Upper lobe of left lung (tissue), 6 donors: ENCODE results near the gene SIRPA. TPM values are rescaled to one million over a fixed set of nuclear protein-coding genes. Genes with fewer than 3 reads are reported as not detected.
A peak's percentile ranks its signal among the peaks of the same experiment; 100 is the strongest.

Source experiments
- ATAC-seq, 2 donors: fragments of 200-7000 bp; cut with Tn5 transposase; one replicate each; pipeline ENCODE4 v1.9.1; 2022; ENCODE audit warnings: mild to moderate bottlenecking in 2 of 2, moderate library complexity in 2 of 2; ENCODE audit not compliant: low FRiP score in 2 of 2
- DNase-seq, 2 donors: peaks; one replicate each; pipeline ENCODE4 v3.0.0-alpha.2; 2019 to 2020
- H3K27ac ChIP-seq, 4 donors: fragments of 200-600 bp; sonication (generic); one replicate each; pipeline ENCODE4 v1.5.1; 2016 to 2019
- H3K27me3 ChIP-seq, 4 donors: fragments of 200-600 bp; sonication (generic); one replicate each; pipeline ENCODE4 v1.5.1; 2017 to 2019
- H3K36me3 ChIP-seq, 4 donors: fragments of 200-600 bp; sonication (generic); one replicate each; pipeline ENCODE4 v1.5.1; 2016 to 2019
- H3K4me1 ChIP-seq, 4 donors: fragments of 200-600 bp; sonication (generic); one replicate each; pipeline ENCODE4 v1.5.1; 2018 to 2019
- H3K4me3 ChIP-seq, 4 donors: fragments of 200-600 bp; sonication (generic); one replicate each; pipeline ENCODE4 v1.5.1; 2017 to 2019; ENCODE audit warnings: mild to moderate bottlenecking in 2 of 4, moderate library complexity in 1 of 4
- H3K9me3 ChIP-seq, 4 donors: fragments of 200-600 bp; sonication (generic); one replicate each; pipeline ENCODE4 v1.5.1; 2018 to 2019
- EP300 ChIP-seq, 4 donors: sonication (generic); formaldehyde crosslinking; IDR thresholded peaks; one replicate each; pipeline ENCODE4 v1.5.1; 2017; ENCODE audit warnings: antibody characterized with exemption in 4 of 4, control low read depth in 2 of 4
- POLR2A ChIP-seq, 4 donors: fragments of 450-650 bp; IDR thresholded peaks; one replicate each; pipeline ENCODE4 v1.5.1; 2016 to 2017; ENCODE audit warnings: antibody characterized with exemption in 4 of 4, mild to moderate bottlenecking in 2 of 4
- POLR2AphosphoS5 ChIP-seq, 2 donors: sonication (generic); formaldehyde crosslinking; IDR thresholded peaks; one replicate each; pipeline ENCODE4 v1.5.1; 2017; ENCODE audit warnings: antibody characterized with exemption in 2 of 2
- WGBS, 2 donors: methylation state at CpG; one replicate each; pipeline ENCODE4 v1.1.5; 2017 to 2018; 5-methylcytosine and 5-hydroxymethylcytosine counted together
- total RNA-seq, 6 donors: library from RNA; depleted of rRNA in 4 of 6; stranded (reverse); fragments of >200 nt in 4 of 6; gene quantifications; one replicate each; pipeline versions ENCODE4 v1.1.0 to v1.2.1, GENCODE V29; 2016 to 2021
- TF ChIP-seq, protein P1 (sequence below), 6 experiments: fragments of 450-650 bp in 4 of 6; fragments of 200-600 bp in 2 of 6; sonication (generic) in 2 of 6; IDR thresholded peaks; one replicate each; pipeline ENCODE4 v1.5.1; 2016 to 2019; ENCODE audit warnings: antibody characterized with exemption in 6 of 6
- donor health status: DM: no; HTN: no; CAD: no; lungs with moderate emphysema.
- donor health status: DM: no; HTN: yes; CAD: no; lungs with severe emphysema.

The SIRPA gene
- total RNA-seq, 6 donors from 2014 or later: 36.3 to 119 (median 60.4) TPM

DNA sequence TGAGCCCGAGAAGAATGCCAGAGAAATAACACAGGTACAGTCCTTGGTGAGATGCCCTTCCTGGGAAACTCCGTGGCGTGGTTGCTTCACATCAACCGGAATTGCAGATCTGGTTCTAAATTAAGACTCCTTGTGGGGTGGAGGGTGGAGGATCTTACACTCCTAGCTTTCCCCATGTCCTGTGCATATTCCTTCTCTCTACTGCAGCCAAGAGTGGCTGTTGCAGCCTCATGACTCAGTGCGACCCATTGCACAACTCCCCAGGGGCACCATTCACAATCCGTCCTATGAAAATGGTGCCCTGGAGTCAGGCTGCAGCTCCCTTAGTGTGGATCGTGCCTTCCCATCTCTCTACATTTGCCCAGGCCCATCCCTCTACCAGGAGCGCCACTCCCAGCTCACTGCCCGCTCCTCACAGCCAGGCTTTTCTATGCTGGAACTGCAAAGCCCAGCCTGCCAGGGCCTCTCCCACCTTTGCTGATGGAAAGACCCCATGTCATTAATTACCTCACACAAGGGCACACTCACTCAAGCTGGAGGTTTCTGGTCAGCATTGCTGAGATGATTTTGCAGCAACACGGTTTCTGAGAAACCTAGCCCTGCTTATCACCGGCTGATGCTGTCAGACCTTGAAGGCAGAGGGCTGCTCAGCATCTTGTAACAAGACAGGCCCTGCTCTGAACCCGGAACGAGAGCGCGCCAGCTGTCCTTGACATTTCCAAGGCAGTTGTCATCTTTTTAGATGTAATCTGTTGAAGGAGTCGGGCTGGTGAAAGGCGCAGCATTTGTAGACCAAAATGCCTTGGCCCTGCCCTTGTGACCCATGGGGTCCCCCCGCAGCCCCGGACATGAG, 39.7 kb downstream of the SIRPA start:
- peaks cover 0 to 21% (median 4%) of the 10 kb centered on the region in 4 donors for H3K36me3 ChIP-seq
- DNase-seq: peak in 1 of 2 donors; percentile 57
- no peak overlapping the region for H3K4me3 ChIP-seq
- peak overlapping the region; percentile 12 to 54 (median 35) for H3K27ac ChIP-seq
- WGBS, 2 donors: 74 to 80% methylated on average over 19 of the region's 19 CpGs
- H3K9me3 ChIP-seq: no peaks in the 10 kb centered on the region
- ATAC-seq: peak; percentile 5 to 84
- no peaks in the 10 kb centered on the region for H3K27me3 ChIP-seq
- peaks cover 0 to 14% (median 6%) of the 10 kb centered on the region in 4 donors for H3K4me1 ChIP-seq
- TF ChIP-seq POLR2AphosphoS5 (IDR thresholded peaks at IDR 0.05) (peak; percentile 53 to 80), POLR2A (IDR thresholded peaks at IDR 0.05) (no peak)

DNA sequence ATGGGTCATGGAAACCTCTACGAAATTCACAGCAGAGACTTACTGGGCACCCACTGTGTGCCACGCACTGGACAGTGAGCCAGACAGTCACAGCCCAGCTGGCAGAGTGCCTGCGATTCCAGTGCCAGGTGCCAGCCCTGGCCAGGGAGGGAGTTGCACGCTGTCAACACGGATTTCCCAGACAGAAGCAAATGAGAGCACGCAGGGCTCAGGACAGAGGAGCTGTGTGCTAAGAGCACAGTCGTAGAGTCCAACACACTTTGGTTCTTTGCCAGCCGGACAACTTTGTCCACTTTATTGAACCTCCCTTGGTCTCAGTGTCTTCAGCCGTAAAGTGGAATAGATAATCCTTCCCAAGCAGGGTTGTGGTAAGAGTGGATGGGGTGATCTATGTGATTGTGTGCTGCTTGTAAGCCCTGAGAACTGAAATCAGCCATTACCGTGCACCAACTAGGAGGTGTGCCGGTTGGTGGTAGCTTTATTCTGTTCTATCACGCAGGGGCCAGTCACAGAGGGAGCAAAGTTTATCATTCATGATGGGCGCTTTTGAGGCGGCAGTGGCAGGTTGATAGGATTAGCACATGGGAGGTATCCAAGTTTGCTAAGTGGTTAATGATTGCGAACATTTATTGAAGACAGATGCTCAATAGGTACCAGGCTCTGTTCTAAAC, 40.6 kb downstream of the SIRPA start:
- ATAC-seq: no peak
- DNase-seq: no peak
- peaks cover 0 to 21% (median 4%) of the 10 kb centered on the region in 4 donors for H3K36me3 ChIP-seq
- 67 to 78% methylated on average over 15 of the region's 15 CpGs for WGBS, 2 donors
- H3K4me3 ChIP-seq: no peak overlapping the region
- no peaks in the 10 kb centered on the region for H3K27me3 ChIP-seq
- H3K27ac ChIP-seq: peak overlapping the region; percentile 12 to 54 (median 35)
- no peaks in the 10 kb centered on the region for H3K9me3 ChIP-seq
- TF ChIP-seq POLR2AphosphoS5 (IDR thresholded peaks at IDR 0.05): no peak
- no peak for TF ChIP-seq POLR2A (IDR thresholded peaks at IDR 0.05)
- TF ChIP-seq EP300 (IDR thresholded peaks at IDR 0.05): no peak
- TF ChIP-seq, protein P1, sequence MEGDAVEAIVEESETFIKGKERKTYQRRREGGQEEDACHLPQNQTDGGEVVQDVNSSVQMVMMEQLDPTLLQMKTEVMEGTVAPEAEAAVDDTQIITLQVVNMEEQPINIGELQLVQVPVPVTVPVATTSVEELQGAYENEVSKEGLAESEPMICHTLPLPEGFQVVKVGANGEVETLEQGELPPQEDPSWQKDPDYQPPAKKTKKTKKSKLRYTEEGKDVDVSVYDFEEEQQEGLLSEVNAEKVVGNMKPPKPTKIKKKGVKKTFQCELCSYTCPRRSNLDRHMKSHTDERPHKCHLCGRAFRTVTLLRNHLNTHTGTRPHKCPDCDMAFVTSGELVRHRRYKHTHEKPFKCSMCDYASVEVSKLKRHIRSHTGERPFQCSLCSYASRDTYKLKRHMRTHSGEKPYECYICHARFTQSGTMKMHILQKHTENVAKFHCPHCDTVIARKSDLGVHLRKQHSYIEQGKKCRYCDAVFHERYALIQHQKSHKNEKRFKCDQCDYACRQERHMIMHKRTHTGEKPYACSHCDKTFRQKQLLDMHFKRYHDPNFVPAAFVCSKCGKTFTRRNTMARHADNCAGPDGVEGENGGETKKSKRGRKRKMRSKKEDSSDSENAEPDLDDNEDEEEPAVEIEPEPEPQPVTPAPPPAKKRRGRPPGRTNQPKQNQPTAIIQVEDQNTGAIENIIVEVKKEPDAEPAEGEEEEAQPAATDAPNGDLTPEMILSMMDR (IDR thresholded peaks at IDR 0.05): no peak
- H3K4me1 ChIP-seq: peaks cover under 1 to 23% (median 8%) of the 10 kb centered on the region in 4 donors

DNA sequence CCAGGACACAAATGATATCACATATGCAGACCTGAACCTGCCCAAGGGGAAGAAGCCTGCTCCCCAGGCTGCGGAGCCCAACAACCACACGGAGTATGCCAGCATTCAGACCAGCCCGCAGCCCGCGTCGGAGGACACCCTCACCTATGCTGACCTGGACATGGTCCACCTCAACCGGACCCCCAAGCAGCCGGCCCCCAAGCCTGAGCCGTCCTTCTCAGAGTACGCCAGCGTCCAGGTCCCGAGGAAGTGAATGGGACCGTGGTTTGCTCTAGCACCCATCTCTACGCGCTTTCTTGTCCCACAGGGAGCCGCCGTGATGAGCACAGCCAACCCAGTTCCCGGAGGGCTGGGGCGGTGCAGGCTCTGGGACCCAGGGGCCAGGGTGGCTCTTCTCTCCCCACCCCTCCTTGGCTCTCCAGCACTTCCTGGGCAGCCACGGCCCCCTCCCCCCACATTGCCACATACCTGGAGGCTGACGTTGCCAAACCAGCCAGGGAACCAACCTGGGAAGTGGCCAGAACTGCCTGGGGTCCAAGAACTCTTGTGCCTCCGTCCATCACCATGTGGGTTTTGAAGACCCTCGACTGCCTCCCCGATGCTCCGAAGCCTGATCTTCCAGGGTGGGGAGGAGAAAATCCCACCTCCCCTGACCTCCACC, 42.2 kb downstream of the SIRPA start:
- DNase-seq: peak in 1 of 2 donors; percentile 62
- no peak for ATAC-seq
- no peaks in the 10 kb centered on the region for H3K9me3 ChIP-seq

DNA sequence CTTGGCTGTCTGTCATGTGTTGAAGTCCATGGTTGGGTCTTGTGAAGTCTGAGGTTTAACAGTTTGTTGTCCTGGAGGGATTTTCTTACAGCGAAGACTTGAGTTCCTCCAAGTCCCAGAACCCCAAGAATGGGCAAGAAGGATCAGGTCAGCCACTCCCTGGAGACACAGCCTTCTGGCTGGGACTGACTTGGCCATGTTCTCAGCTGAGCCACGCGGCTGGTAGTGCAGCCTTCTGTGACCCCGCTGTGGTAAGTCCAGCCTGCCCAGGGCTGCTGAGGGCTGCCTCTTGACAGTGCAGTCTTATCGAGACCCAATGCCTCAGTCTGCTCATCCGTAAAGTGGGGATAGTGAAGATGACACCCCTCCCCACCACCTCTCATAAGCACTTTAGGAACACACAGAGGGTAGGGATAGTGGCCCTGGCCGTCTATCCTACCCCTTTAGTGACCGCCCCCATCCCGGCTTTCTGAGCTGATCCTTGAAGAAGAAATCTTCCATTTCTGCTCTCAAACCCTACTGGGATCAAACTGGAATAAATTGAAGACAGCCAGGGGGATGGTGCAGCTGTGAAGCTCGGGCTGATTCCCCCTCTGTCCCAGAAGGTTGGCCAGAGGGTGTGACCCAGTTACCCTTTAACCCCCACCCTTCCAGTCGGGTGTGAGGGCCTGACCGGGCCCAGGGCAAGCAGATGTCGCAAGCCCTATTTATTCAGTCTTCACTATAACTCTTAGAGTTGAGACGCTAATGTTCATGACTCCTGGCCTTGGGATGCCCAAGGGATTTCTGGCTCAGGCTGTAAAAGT, 43.5 kb downstream of the SIRPA start:
- TF ChIP-seq POLR2AphosphoS5 (IDR thresholded peaks at IDR 0.05) (no peak), EP300 (IDR thresholded peaks at IDR 0.05) (no peak), POLR2A (IDR thresholded peaks at IDR 0.05) (no peak)
- TF ChIP-seq, protein P1 (IDR thresholded peaks at IDR 0.05): no peak
- no peak overlapping the region for H3K4me3 ChIP-seq
- 79 to 86% methylated on average over 11 to 14 of the region's 14 CpGs for WGBS, 2 donors
- H3K4me1 ChIP-seq: peaks cover 5 to 27% (median 10%) of the 10 kb centered on the region in 4 donors
- peaks cover 0 to 21% (median 4%) of the 10 kb centered on the region in 4 donors for H3K36me3 ChIP-seq
- H3K27ac ChIP-seq: no peak overlapping the region
- no peaks in the 10 kb centered on the region for H3K27me3 ChIP-seq
- DNase-seq (peak in 1 of 2 donors; percentile 14), ATAC-seq (no peak)
- H3K9me3 ChIP-seq: no peaks in the 10 kb centered on the region

More for the DNA sequence above, 42.2 kb downstream of the SIRPA start:
- TF ChIP-seq POLR2AphosphoS5 (IDR thresholded peaks at IDR 0.05): no peak
- 87 to 93% methylated on average over 23 to 24 of the region's 25 CpGs for WGBS, 2 donors
- Histone ChIP-seq H3K4me1 (peaks cover 5 to 32% (median 8%) of the 10 kb centered on the region in 4 donors), H3K36me3 (peaks cover 0 to 21% (median 4%) of the 10 kb centered on the region in 4 donors), H3K27me3 (no peaks in the 10 kb centered on the region), H3K27ac (no peak overlapping the region), H3K4me3 (no peak overlapping the region)

DNA sequence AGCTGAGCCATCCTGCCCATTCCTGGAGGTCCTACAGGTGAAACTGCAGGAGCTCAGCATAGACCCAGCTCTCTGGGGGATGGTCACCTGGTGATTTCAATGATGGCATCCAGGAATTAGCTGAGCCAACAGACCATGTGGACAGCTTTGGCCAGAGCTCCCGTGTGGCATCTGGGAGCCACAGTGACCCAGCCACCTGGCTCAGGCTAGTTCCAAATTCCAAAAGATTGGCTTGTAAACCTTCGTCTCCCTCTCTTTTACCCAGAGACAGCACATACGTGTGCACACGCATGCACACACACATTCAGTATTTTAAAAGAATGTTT, 44.0 kb downstream of the SIRPA start:
- DNase-seq: peak in 1 of 2 donors; percentile 17
- no peaks in the 10 kb centered on the region for H3K27me3 ChIP-seq

More for the DNA sequence above, 44.0 kb downstream of the SIRPA start:
- Histone ChIP-seq H3K27ac (no peak overlapping the region), H3K9me3 (no peaks in the 10 kb centered on the region), H3K36me3 (peaks cover 0 to 21% (median 4%) of the 10 kb centered on the region in 4 donors), H3K4me1 (peaks cover 8 to 27% (median 15%) of the 10 kb centered on the region in 4 donors), H3K4me3 (no peak overlapping the region)
- no peak for ATAC-seq
- no peak for TF ChIP-seq POLR2AphosphoS5 (IDR thresholded peaks at IDR 0.05)
- TF ChIP-seq EP300 (IDR thresholded peaks at IDR 0.05): no peak
- TF ChIP-seq POLR2A (IDR thresholded peaks at IDR 0.05): no peak
- TF ChIP-seq, protein P1 (IDR thresholded peaks at IDR 0.05): no peak
- 84 to 85% methylated on average over 4 of the region's 4 CpGs for WGBS, 2 donors
